Measurements from ENCODE around the gene DYSF.

- no peak for TF ChIP-seq POLR2AphosphoS5 (IDR thresholded peaks at IDR 0.05; ENCODE audit: low read depth, low read length)
- TF ChIP-seq POLR2A (IDR thresholded peaks at IDR 0.05; ENCODE audit: low read depth, low read length), result no peak
- TF ChIP-seq TAF1 (IDR thresholded peaks at IDR 0.05; ENCODE audit: borderline replicate concordance, low read depth, low read length), result no peak
Measured at GRCh38 chr2:71712158-71712818, 258.9 kb downstream of the DYSF start.
